ENCODE results near the gene CCDC179.

DNA sequence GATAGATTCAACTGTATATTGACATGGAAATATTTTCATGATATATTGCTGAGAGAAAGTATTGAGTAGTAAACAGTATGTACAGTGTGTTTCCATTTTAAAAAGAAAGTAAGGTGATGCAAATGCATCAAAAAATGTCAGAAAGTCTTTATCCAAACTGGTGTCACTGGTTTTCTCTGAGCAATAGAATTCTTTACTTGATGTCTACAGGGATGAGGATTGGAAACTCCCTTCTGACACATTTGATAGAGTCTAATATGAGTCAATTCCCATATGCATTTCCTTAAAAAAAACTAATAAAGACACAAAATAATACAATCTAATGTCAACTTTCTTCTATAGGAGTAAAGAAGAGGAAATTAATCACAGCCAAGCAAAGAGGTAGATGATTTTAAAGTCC lies 18.3 kb upstream of the CCDC179 start:
- TF ChIP-seq, protein P1, sequence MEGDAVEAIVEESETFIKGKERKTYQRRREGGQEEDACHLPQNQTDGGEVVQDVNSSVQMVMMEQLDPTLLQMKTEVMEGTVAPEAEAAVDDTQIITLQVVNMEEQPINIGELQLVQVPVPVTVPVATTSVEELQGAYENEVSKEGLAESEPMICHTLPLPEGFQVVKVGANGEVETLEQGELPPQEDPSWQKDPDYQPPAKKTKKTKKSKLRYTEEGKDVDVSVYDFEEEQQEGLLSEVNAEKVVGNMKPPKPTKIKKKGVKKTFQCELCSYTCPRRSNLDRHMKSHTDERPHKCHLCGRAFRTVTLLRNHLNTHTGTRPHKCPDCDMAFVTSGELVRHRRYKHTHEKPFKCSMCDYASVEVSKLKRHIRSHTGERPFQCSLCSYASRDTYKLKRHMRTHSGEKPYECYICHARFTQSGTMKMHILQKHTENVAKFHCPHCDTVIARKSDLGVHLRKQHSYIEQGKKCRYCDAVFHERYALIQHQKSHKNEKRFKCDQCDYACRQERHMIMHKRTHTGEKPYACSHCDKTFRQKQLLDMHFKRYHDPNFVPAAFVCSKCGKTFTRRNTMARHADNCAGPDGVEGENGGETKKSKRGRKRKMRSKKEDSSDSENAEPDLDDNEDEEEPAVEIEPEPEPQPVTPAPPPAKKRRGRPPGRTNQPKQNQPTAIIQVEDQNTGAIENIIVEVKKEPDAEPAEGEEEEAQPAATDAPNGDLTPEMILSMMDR (IDR thresholded peaks at IDR 0.05), result no peak
- no peak for TF ChIP-seq POLR2A (IDR thresholded peaks at IDR 0.05)

Measured in testis (tissue), 2 donors.